Stimulated activated CD4-positive, alpha-beta T cell treated with anti-CD3 and anti-CD28 coated beads, Interleukin-12 subunit alpha, Interleukin-12 subunit beta, amount 100 ng/mL, for 48 hours (primary cell): Measurements from ENCODE around the gene CPAMD8.
A peak's percentile ranks its signal among the peaks of the same experiment; 100 is the strongest.

ENCODE experiments used
- DNase-seq, 3 donors: peaks; one replicate each; pipeline ENCODE4 v3.0.0-alpha.2; 2020; ENCODE audit warnings: low read depth in 2 of 3, low spot score in 1 of 3

The CPAMD8 gene

GRCh38 chr19:16921766-16922591, 104.6 kb downstream of the CPAMD8 start:
- no peak for DNase-seq

GRCh38 chr19:16920816-16921529, 105.6 kb downstream of the CPAMD8 start:
- peak in 1 of 3 donors; percentile 3 for DNase-seq

GRCh38 chr19:16919496-16919895, 107.1 kb downstream of the CPAMD8 start:
- no peak for DNase-seq

GRCh38 chr19:16917401-16917800, 109.2 kb downstream of the CPAMD8 start:
- no peak for DNase-seq

- DNase-seq: no peak
Measured at GRCh38 chr19:16915734-16916133, 110.9 kb downstream of the CPAMD8 start.

GRCh38 chr19:16915135-16915534, 111.5 kb downstream of the CPAMD8 start:
- DNase-seq: no peak

GRCh38 chr19:16914421-16914820, 112.2 kb downstream of the CPAMD8 start:
- DNase-seq: no peak

- DNase-seq: no peak
Measured at GRCh38 chr19:16912780-16913179, 113.8 kb downstream of the CPAMD8 start.

- no peak for DNase-seq
Measured at GRCh38 chr19:16911046-16911445, 115.6 kb downstream of the CPAMD8 start.

- DNase-seq: no peak
Measured at GRCh38 chr19:16908759-16909158, 117.9 kb downstream of the CPAMD8 start.

GRCh38 chr19:16904599-16904998, 122.0 kb downstream of the CPAMD8 start:
- no peak for DNase-seq

- DNase-seq: no peak
Measured at GRCh38 chr19:16903347-16903746, 123.3 kb downstream of the CPAMD8 start.

GRCh38 chr19:16902545-16902944, 124.1 kb downstream of the CPAMD8 start:
- DNase-seq: no peak

- DNase-seq: no peak
Measured at GRCh38 chr19:16901491-16902175, 125.0 kb downstream of the CPAMD8 start.

GRCh38 chr19:16899566-16900075, 127.0 kb downstream of the CPAMD8 start:
- peak in 2 of 3 donors; percentile 20 to 22 for DNase-seq

- DNase-seq: no peak
Measured at GRCh38 chr19:16898361-16899015, 128.1 kb downstream of the CPAMD8 start.

- no peak for DNase-seq
Measured at GRCh38 chr19:16897856-16898161, 128.8 kb downstream of the CPAMD8 start.

GRCh38 chr19:16897029-16897855, 129.4 kb downstream of the CPAMD8 start:
- peak; percentile 60 to 65 (median 62) for DNase-seq

GRCh38 chr19:16896146-16897028, 130.2 kb downstream of the CPAMD8 start:
- no peak for DNase-seq
